GM19455 (cell line): Measurements from ENCODE around the gene SUGP2.

Source experiments
- ATAC-seq: cut with Tn5 transposase; IDR thresholded peaks from one replicate; pipeline ENCODE4 v1.9.1; 2021; ENCODE audit not compliant: unreplicated experiment

Gene SUGP2

GRCh38 chr19:18992696-18993095 is 40.6 kb downstream of the SUGP2 start:
- ATAC-seq: no peak

- ATAC-seq: no peak
Observed at GRCh38 chr19:18991468-18991867, 41.8 kb downstream of the SUGP2 start.

DNA sequence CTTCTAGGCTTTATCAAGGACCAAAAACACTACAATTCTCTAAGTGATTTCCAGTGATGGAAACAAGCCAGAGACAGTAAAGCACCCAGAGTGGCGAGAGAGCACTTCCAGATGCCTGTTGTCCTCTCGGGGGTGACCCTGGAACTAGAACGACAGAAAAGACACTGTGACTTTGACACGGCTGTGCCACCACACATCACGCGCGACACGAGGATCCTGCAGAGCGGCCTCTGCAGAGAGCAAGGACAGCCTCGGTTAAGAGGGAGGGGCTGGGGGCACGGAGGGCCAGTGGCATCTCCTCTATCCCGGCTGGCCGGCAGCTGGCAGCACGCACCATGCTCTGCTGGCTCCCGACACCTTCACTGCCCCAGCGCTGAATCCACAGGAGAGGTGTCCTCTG is 42.3 kb downstream of the SUGP2 start:
- no peak for ATAC-seq

DNA sequence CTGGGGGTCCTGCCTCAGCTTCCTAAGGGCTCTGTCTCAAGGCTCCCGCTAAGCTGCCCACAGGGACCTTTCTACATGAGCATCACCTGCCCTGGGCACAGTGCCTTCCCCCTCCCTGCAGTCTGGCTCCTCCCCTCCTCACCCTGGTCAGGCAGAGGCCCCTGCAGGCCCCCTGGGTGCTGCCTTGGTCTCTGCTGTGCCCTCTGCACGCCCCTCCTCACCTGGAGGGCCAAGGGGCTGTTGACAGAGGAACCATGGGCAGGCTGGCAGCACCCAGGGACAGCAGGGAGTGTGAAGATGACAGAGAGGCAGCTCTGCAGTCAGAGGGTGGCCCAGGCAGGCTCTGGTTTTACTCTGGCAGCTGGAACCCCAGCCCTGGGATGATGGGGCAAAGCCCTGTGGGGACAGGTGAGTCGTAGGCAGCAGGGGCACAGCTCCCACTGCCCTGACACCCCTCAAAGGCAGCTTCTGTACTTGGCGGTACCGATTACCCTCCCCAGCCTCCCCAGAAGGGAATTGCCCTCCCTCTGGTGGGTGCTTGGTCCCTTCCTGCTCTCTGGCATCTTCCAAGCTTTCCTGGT is 43.1 kb downstream of the SUGP2 start:
- no peak for ATAC-seq

- no peak for ATAC-seq
Observed at GRCh38 chr19:18989316-18989715, 44.0 kb downstream of the SUGP2 start.

GRCh38 chr19:18987456-18987855 is 45.9 kb downstream of the SUGP2 start:
- no peak for ATAC-seq

- ATAC-seq: no peak
Observed at GRCh38 chr19:18985257-18985656, 48.1 kb downstream of the SUGP2 start.

- ATAC-seq: no peak
Observed at GRCh38 chr19:18984251-18984650, 49.1 kb downstream of the SUGP2 start.

GRCh38 chr19:18982669-18983068 is 50.6 kb downstream of the SUGP2 start:
- no peak for ATAC-seq

GRCh38 chr19:18980432-18981020 is 52.8 kb downstream of the SUGP2 start:
- no peak for ATAC-seq

DNA sequence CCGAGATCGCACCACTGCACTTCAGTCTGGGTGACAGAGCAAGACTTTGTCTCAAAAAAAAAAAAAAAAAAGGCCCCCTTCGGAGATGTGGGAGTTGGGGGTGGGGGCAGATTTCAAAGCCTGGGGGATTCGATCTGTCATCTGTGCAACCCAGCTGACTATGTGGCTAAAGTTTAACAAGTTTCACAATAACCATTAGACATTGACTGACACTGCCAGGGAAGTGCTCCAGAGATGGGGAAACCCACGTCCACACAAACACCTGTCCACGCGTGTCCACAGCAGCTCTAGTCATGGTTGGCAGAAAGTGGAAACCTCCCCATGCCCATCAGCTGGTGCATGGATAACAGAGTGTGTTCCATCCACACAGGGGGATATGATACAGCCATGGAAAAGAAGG is 54.7 kb downstream of the SUGP2 start:
- ATAC-seq: no peak

DNA sequence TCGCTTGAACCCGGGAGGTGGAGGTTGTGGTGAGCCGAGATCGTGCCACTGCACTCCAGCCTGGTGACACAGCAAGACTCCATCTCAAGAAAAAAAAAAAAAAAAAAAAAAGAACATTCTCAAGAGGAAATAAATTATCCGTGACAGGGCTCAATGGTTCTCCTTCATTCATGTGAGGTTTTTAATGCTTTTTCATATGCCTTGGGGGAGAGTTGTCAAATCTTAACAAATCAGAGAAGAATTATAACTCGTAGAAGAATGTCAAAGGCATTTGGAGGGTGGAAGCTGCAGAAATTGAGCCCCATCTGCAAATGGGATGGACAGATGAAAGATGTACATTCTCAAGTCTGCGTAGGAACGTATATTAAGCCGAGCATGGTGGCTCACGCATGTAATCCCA is 57.4 kb downstream of the SUGP2 start:
- ATAC-seq: no peak

DNA sequence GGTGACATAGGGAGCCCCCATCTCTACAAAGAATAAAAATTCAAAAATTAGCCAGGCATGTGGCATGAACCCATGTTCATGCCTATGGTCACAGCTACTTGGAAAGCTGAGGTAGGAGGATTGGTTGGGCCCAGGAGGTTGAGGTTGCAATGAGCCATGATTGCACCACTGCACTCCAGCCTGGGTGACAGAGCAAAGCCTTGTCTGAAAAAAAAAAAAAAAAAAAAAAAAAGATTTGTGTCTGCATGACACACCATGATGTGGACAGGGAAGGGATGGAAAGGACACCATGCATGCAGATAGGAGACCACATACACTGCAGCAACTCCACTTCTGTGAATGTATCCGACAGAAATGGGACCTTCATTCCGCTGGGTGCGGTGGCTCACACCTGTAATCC is 58.3 kb downstream of the SUGP2 start:
- no peak for ATAC-seq

- ATAC-seq: no peak
Observed at GRCh38 chr19:18972851-18973250, 60.5 kb downstream of the SUGP2 start.

DNA sequence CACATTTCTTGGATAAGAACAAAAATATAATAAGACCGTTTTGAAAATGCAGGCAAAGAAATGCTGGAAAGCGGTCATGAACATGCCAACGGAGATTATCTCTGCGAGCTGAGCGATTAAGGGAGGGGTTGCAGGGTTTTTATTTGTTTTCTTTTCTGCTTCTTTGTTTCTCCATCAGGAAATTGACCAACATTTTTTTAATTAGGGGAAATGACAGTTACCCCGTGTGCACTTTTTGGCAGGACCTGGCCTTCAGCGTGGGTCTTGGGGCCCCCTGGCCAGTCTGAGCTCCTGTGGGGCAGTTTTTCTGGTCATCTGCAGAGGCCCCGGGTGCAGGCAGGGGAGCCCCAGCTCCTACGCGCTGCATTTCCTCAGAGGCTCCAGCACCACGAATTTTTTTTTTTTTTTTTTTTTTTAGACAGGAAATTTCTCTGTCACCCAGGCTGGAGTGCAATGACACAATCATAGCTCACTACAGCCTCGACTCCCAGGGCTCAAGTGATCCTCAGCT is 61.0 kb downstream of the SUGP2 start:
- ATAC-seq: no peak

DNA sequence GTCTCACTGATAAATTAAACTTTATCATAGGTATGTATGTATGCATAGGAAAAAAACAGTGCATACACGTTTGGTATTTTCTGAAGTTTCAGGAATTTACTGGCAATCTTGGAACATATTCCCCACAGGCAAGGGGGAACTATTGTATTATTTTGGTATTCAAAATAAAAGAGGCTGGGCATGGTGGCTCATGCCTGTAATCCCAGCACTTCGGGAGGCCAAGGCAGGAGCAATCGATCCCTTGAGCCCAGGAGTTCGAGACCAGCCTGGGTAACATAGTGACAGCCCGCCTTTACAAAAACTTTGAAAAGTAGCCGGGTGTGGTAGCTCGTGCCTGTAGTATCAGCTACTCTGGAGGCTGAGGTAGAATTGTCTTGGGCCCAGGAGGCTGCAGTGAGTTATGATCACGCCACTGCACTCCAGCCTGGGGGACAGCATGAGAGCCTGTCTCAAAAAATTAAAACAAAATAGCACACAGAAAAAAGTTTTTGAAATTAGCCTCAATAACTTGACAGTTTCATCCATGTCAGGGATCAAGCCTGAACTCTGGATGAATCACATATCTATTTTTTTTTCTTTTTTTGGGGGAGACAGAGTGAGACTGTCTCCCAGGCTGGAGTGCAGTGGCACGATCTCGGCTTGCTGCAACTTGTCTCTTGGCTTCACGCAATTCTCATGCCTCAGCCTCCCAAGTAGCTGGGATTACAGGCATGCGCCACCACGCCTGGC is 63.2 kb downstream of the SUGP2 start:
- no peak for ATAC-seq

- ATAC-seq: no peak
Observed at GRCh38 chr19:18967358-18968146, 65.8 kb downstream of the SUGP2 start.

- ATAC-seq: no peak
Observed at GRCh38 chr19:18966307-18966706, 67.0 kb downstream of the SUGP2 start.

DNA sequence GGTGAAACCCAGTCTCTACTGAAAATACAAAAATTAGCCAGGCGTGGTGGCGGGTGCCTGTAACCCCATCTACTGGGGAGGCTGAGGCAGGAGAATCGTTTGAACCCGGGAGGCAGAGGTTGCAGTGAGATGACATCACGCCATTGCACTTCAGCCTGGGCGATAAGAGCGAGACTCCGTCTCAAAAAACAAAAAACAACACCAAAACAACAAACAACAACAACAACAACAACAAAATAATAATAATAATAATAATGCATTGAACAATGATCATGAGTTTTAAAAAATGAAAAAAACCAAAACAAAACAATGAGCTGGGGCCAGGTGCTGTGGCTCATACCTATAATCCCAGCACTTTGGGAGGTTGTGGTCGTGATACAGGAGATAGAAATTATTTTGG is 69.2 kb downstream of the SUGP2 start:
- no peak for ATAC-seq

DNA sequence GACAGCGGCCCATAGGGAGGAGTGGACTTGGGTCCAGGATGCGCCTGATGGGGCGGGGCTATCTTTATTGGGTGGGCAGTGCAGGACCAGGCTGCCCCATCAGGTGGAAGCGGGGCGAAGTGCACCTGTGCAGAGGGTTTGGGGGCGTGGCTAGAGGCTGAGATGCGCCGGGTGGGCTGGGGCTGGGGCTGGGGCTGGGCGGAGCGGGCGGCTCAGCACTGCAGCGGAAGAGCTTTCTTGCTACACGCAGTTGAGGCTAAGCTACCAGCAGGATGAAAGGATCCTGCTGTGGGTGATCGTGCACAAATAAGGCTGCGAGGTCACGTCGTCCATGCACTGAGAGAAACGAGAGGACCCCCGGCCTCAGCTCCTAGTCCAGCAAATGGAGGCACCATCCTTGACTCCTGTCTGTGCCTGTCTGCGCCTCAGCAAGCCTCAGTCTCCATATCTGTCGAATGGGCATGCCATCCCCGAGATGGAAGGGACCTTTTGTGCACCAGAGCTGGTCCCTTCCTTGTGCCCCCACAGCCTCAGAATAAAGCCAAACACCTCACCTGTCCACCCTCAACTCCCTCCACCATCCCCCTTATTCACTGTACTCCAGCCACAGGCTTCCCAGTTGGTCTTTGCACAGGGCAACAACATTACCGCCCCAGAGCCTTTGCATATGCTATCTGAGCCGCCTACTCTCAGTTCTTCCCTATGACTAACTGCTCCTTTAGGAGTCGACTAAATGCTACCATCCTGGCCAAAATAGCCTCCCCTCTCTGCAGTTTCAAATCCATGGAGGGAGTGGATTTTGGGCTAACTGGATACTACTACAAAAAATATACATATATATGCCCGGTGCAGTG is 71.3 kb downstream of the SUGP2 start:
- no peak for ATAC-seq

DNA sequence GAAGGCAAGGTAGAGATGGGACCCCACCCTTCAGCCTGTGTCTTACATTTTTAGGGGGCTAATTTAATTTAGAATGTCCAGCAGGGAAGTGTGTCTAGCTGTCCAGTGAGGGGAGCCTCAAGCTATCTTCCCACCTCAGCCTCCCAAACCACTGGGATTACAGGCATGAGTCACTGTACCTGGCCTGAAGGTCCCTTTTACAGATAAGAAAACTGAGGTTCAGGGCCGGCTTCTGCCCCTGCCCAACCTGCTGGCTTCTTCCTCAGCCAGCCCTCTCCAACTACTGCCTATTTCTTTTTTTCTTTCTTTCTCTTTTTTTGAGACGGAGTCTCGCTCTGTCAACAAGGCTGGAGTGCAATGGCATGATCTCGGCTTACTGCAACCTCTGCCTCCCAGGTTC is 72.9 kb downstream of the SUGP2 start:
- no peak for ATAC-seq
